H1 (cell line): ENCODE data around the gene VENTX. TPM values are rescaled to one million over a fixed set of nuclear protein-coding genes. Genes with fewer than 3 reads are reported as not detected.

ENCODE experiments used
- CTCF ChIA-PET: fragments of 300-600 bp; sonication (Branson Sonifier 250); formaldehyde crosslinking; loops from one replicate; lab custom pipeline; 2021; ENCODE audit not compliant: partially characterized antibody; lab: Charles Lee
- POLR2A ChIA-PET: fragments of 300-600 bp; sonication (Branson Sonifier 250); formaldehyde crosslinking; loops from one replicate; lab custom pipeline; 2021; ENCODE audit warnings: inconsistent platforms; ENCODE audit not compliant: partially characterized antibody; lab: Charles Lee
- DNase-seq, 2 experiments: peaks; one replicate each; pipeline versions ENCODE4 v3.0.0 to v3.0.0-alpha.2; 2010 to 2022; ENCODE audit warnings: low spot score in 2 of 2, low read depth in 1 of 2, mixed read lengths in 1 of 2
- FAIRE-seq: peaks from 2 replicates; lab custom pipeline; 2011; peaks lifted over from hg19 to GRCh38; lab: Jason Lieb, UNC
- H2AFZ ChIP-seq: 2 replicates; pipeline ENCODE4 v1.8.1; 2012; ENCODE audit warnings: low read length, inconsistent platforms
- H2AK5ac ChIP-seq: 2 replicates; pipeline ENCODE4 v1.6.1; 2013; ENCODE audit warnings: low read depth, low read length
- H2BK120ac ChIP-seq: replicated peaks from 2 replicates; pipeline ENCODE3; 2013; ENCODE audit warnings: low read depth, low read length, inconsistent platforms
- H2BK12ac ChIP-seq: 2 replicates; pipeline ENCODE4 v1.6.1; 2013; ENCODE audit warnings: low read depth, low read length
- H2BK15ac ChIP-seq: 2 replicates; pipeline ENCODE4 v1.6.1; 2013; ENCODE audit warnings: low read length
- H2BK20ac ChIP-seq: 2 replicates; pipeline ENCODE4 v1.6.1; 2013; ENCODE audit warnings: low read length
- H2BK5ac ChIP-seq: 2 replicates; pipeline ENCODE4 v1.6.1; 2013; ENCODE audit warnings: low read depth, low read length
- H3K14ac ChIP-seq: 2 replicates; pipeline ENCODE4 v1.6.1; 2013; ENCODE audit warnings: inconsistent platforms; ENCODE audit not compliant: insufficient read length
- H3K18ac ChIP-seq: 2 replicates; pipeline ENCODE4 v1.6.1; 2013; ENCODE audit warnings: low read length; ENCODE audit errors: extremely low read depth
- H3K23ac ChIP-seq: 2 replicates; pipeline ENCODE4 v1.6.1; 2013; ENCODE audit warnings: inconsistent platforms; ENCODE audit not compliant: insufficient read length
- H3K23me2 ChIP-seq: 2 replicates; pipeline ENCODE4 v1.6.1; 2013; ENCODE audit warnings: low read depth, low read length
- H3K27ac ChIP-seq: 2 replicates; pipeline ENCODE4 v1.6.1; 2011; ENCODE audit warnings: low read depth, low read length, inconsistent platforms
- H3K27me3 ChIP-seq, 4 experiments: replicated peaks in 1 of 4; 1 replicate in 1 of 4; 2 replicates in 3 of 4; pipeline versions ENCODE4 v1.6.1 to v1.8.1; 2011 to 2013; ENCODE audit warnings: low read length in 3 of 4, mild to moderate bottlenecking in 3 of 4, inconsistent platforms in 2 of 4, mixed read lengths in 2 of 4, moderate library complexity in 1 of 4; ENCODE audit not compliant: control insufficient read depth in 3 of 4, insufficient read depth in 3 of 4; ENCODE audit errors: extremely low read depth in 1 of 4
- H3K36me3 ChIP-seq, 4 experiments: 2 replicates each; pipeline versions ENCODE4 v1.6.1 to v1.8.1; 2011 to 2013; ENCODE audit warnings: mild to moderate bottlenecking in 4 of 4, low read length in 3 of 4, moderate library complexity in 2 of 4, control low read depth in 1 of 4, inconsistent platforms in 1 of 4; ENCODE audit not compliant: insufficient read depth in 4 of 4, control insufficient read depth in 2 of 4
- H3K4ac ChIP-seq: replicated peaks from 2 replicates; pipeline ENCODE3; 2013; ENCODE audit warnings: low read length, low read depth, mixed read lengths, inconsistent platforms; ENCODE audit not compliant: insufficient read length
- H3K4me1 ChIP-seq, 4 experiments: replicated peaks in 1 of 4; 1 replicate in 1 of 4; 2 replicates in 3 of 4; pipeline versions ENCODE4 v1.6.1 to v1.8.1; 2011 to 2013; ENCODE audit warnings: low read length in 3 of 4, inconsistent platforms in 2 of 4, mixed read lengths in 1 of 4; ENCODE audit not compliant: insufficient read depth in 4 of 4, control insufficient read depth in 3 of 4
- H3K4me2 ChIP-seq, 2 experiments: 2 replicates each; pipeline versions ENCODE4 v1.6.1 to v1.8.1; 2011 to 2013; ENCODE audit warnings: low read depth in 2 of 2, low read length in 2 of 2, control low read depth in 1 of 2, inconsistent platforms in 1 of 2, mild to moderate bottlenecking in 1 of 2; ENCODE audit not compliant: insufficient read depth in 1 of 2
- H3K4me3 ChIP-seq, 4 experiments: fragments of 200-600, 300-600 bp in 1 of 4; sonication (generic), shearing (Covaris generic), sonication (Bioruptor Twin) in 1 of 4; 2 replicates each; pipeline versions ENCODE4 v1.5.1 to v1.8.1; 2011 to 2016; ENCODE audit warnings: low read length in 4 of 4, low read depth in 3 of 4, control low read depth in 2 of 4, inconsistent platforms in 2 of 4, mild to moderate bottlenecking in 2 of 4, mixed read lengths in 1 of 4, moderate library complexity in 1 of 4; ENCODE audit not compliant: insufficient read depth in 2 of 4; ENCODE audit errors: extremely low read depth in 1 of 4
- H3K56ac ChIP-seq: replicated peaks from 2 replicates; pipeline ENCODE3; 2013; ENCODE audit warnings: low read depth, mild to moderate bottlenecking, mixed read lengths, low read length, inconsistent platforms; ENCODE audit not compliant: insufficient read length
- H3K79me1 ChIP-seq: 2 replicates; pipeline ENCODE4 v1.6.1; 2013; ENCODE audit warnings: low read depth, low read length, control low read depth
- H3K79me2 ChIP-seq, 2 experiments: 2 replicates each; pipeline versions ENCODE4 v1.6.1 to v1.8.1; 2012 to 2013; ENCODE audit warnings: low read length in 2 of 2, mild to moderate bottlenecking in 2 of 2, inconsistent platforms in 1 of 2; ENCODE audit not compliant: insufficient read depth in 2 of 2, control insufficient read depth in 1 of 2
- H3K9ac ChIP-seq, 4 experiments: replicated peaks in 1 of 4; 1 replicate in 1 of 4; 2 replicates in 3 of 4; pipeline versions ENCODE4 v1.6.1 to v1.8.1; 2011 to 2013; ENCODE audit warnings: low read depth in 3 of 4, low read length in 3 of 4, control low read depth in 2 of 4, mild to moderate bottlenecking in 2 of 4, moderate library complexity in 2 of 4, inconsistent platforms in 1 of 4; ENCODE audit errors: extremely low read depth in 1 of 4
- H3K9me3 ChIP-seq, 2 experiments: 2 replicates each; pipeline versions ENCODE4 v1.6.1 to v1.8.1; 2012 to 2013; ENCODE audit warnings: mild to moderate bottlenecking in 2 of 2, moderate library complexity in 2 of 2, control low read depth in 1 of 2, inconsistent platforms in 1 of 2, low read depth in 1 of 2, low read length in 1 of 2, mixed read lengths in 1 of 2; ENCODE audit not compliant: insufficient read depth in 2 of 2
- H4K20me1 ChIP-seq, 2 experiments: replicated peaks in 1 of 2; 2 replicates each; pipeline versions ENCODE3 to v1.8.1; 2011 to 2013; ENCODE audit warnings: inconsistent platforms in 2 of 2, low read length in 2 of 2, mild to moderate bottlenecking in 1 of 2; ENCODE audit not compliant: insufficient read depth in 2 of 2, control insufficient read depth in 1 of 2
- H4K5ac ChIP-seq: 2 replicates; pipeline ENCODE4 v1.6.1; 2013; ENCODE audit warnings: low read length, low read depth, mixed read lengths, inconsistent platforms; ENCODE audit not compliant: insufficient read length
- H4K8ac ChIP-seq: 2 replicates; pipeline ENCODE4 v1.8.0; 2013; ENCODE audit warnings: mild to moderate bottlenecking, moderate library complexity, low read length, inconsistent platforms; ENCODE audit not compliant: insufficient read depth; ENCODE audit errors: extremely low read depth
- H4K91ac ChIP-seq: replicated peaks from 2 replicates; pipeline ENCODE3; 2013; ENCODE audit warnings: low read length, mixed read lengths, inconsistent platforms; ENCODE audit not compliant: insufficient read length
- ASH2L ChIP-seq: fragments of 200-600, 300-600 bp; sonication (generic); IDR thresholded peaks from one replicate; pipeline ENCODE4 v1.7.1; 2017; ENCODE audit warnings: low read length
- E2F6 ChIP-seq: IDR thresholded peaks from 2 replicates; pipeline ENCODE4 v1.6.1; 2012; ENCODE audit warnings: inconsistent platforms
- EZH2 ChIP-seq: fragments of 200-600 bp; sonication (generic); IDR thresholded peaks from 2 replicates; pipeline ENCODE4 v1.7.1; 2012; ENCODE audit warnings: low read depth, mild to moderate bottlenecking, moderate library complexity, low read length, inconsistent platforms; ENCODE audit not compliant: severe bottlenecking
- POLR2A ChIP-seq, 2 experiments: IDR thresholded peaks; 1 replicate in 1 of 2; 2 replicates in 1 of 2; pipeline ENCODE4 v1.6.1; 2011; ENCODE audit warnings: low read depth in 2 of 2, low read length in 2 of 2, mild to moderate bottlenecking in 2 of 2; ENCODE audit errors: control extremely low read depth in 1 of 2
- RAD21 ChIP-seq, 2 experiments: IDR thresholded peaks in 1 of 2; conservative IDR thresholded peaks in 1 of 2; 2 replicates each; pipeline ENCODE4 v1.6.1; 2011; ENCODE audit warnings: low read depth in 2 of 2, low read length in 2 of 2, improper control_type of control experiment in 1 of 2, inconsistent platforms in 1 of 2, mild to moderate bottlenecking in 1 of 2, moderate library complexity in 1 of 2
- RNF2 ChIP-seq: fragments of 200-900, 300-1000 bp; sonication (generic); IDR thresholded peaks from 2 replicates; pipeline ENCODE4 v1.7.1; 2016; ENCODE audit warnings: borderline replicate concordance, low read depth, mild to moderate bottlenecking, antibody characterized with exemption, low read length; ENCODE audit not compliant: poor library complexity, severe bottlenecking; ENCODE audit errors: missing control alignments
- SIRT6 ChIP-seq: IDR thresholded peaks from one replicate; pipeline ENCODE4 v1.7.1; 2012; ENCODE audit warnings: low read length, inconsistent platforms
- WGBS, 2 experiments: shearing (Covaris generic) in 1 of 2; methylation state at CpG; one replicate each; pipeline versions ENCODE4 v1.1.6 to v1.1.7; 2013 to 2015; ENCODE audit warnings: low lambda C conversion rate in 2 of 2, mixed read lengths in 2 of 2, inconsistent platforms in 1 of 2, low coverage in 1 of 2, missing lambda C conversion rate in 1 of 2; ENCODE audit not compliant: insufficient replicate concordance in 2 of 2, insufficient coverage in 1 of 2, insufficient read length in 1 of 2; ENCODE audit errors: extremely low coverage in 1 of 2, missing lambda C conversion rate in 1 of 2; 5-methylcytosine and 5-hydroxymethylcytosine counted together
- polyA plus RNA-seq, 7 experiments: library from polyadenylated mRNA; depleted of rRNA in 3 of 7; stranded (reverse) in 5 of 7; unstranded in 2 of 7; fragments of >200 nt in 5 of 7; fragments of 200-250 nt in 2 of 7; gene quantifications; 1 replicate in 5 of 7; 2 replicates in 1 of 7; 4 replicates in 1 of 7; pipeline versions ENCODE4 v1.2.1 to v1.2.3, GENCODE V29; 2011 to 2013; ENCODE audit warnings: missing spikeins in 2 of 7, mixed read lengths in 2 of 7
- total RNA-seq: library from RNA; stranded (reverse); fragmentation: NEBNext Ultra II Directional; extraction: Animal tissue kit (Norgen Biotek cat#: 25700); gene quantifications from 2 replicates; pipeline ENCODE4 v1.2.1, GENCODE V29; 2021

Gene VENTX
- total and polyA plus RNA-seq, 2 of the 8 experiments (the other 6 are each of a cell fraction or from before 2014, with no cell fraction given) = 5.6 TPM

- no peak overlapping the region for H4K5ac ChIP-seq
- DNase-seq = no peak
- CTCF ChIA-PET = interaction anchor here (2.7 to 4.5 kb wide), 2 partner anchors 8 to 52 kb away, joined by 13 to 40 read pairs; no protein-coding TSS in a partner anchor
- H4K91ac ChIP-seq = no peak overlapping the region
- H3K79me1 ChIP-seq = 0 out of 2 replicates have a peak, but pooled peaks cover 2% of the 10 kb centered on the region
- peaks cover 11 to 15% of the 10 kb centered on the region in 2 experiments for H3K9me3 ChIP-seq
- no peak for TF ChIP-seq POLR2A (IDR thresholded peaks at IDR 0.05; ENCODE audit: control extremely low read depth in 1 of 2, low read depth in 2 of 2, low read length in 2 of 2)
- TF ChIP-seq RAD21 (IDR thresholded peaks at IDR 0.05 in 1 of 2, conservative IDR thresholded peaks at IDR 0.05 in 1 of 2; ENCODE audit: low read depth in 2 of 2, low read length in 2 of 2) = no peak
- TF ChIP-seq E2F6 = 0 out of 2 replicates have a peak, but pooled peaks have one; percentile 15
- TF ChIP-seq RNF2 = no peak
- no peak for TF ChIP-seq EZH2
- no peak for TF ChIP-seq ASH2L
- TF ChIP-seq SIRT6 = no peak
- TF ChIP-seq, all 59 proteins: peak for 1
- 85% methylated on average over 19 of the region's 19 CpGs; no CpG with 5 or more reads in 1 of the 2 experiments for WGBS, 2 experiments
- Histone ChIP-seq H3K27me3 (no peaks in the 10 kb centered on the region), H3K4me2 (no peak overlapping the region), H3K36me3 (peaks cover 0 to 3% (median 0%) of the 10 kb centered on the region in 4 experiments; a peak in 1 of 8 replicates), H4K20me1 (no peaks in the 10 kb centered on the region), H2BK20ac (no peak overlapping the region), H2AK5ac (no peak overlapping the region), H2BK12ac (no peak overlapping the region), H3K27ac (no peak overlapping the region), H2AFZ (no peak overlapping the region), H2BK15ac (no peak overlapping the region), H3K79me2 (no peaks in the 10 kb centered on the region), H3K56ac (no peak overlapping the region), H3K4me1 (no peaks in the 10 kb centered on the region), H3K4ac (no peak overlapping the region), H3K14ac (no peak overlapping the region), H3K23me2 (no peaks in the 10 kb centered on the region), H3K9ac (no peak overlapping the region), H3K23ac (no peak overlapping the region), H2BK120ac (no peak overlapping the region), H4K8ac (no peak overlapping the region), H3K18ac (no peak overlapping the region), H3K4me3 (no peak overlapping the region), H2BK5ac (no peak overlapping the region)
- POLR2A ChIA-PET = no interaction called here
- FAIRE-seq = no peak
Measured at GRCh38 chr10:133195096-133195495, 42.6 kb upstream of the VENTX start.
